Panc1 (cell line): Measurements from ENCODE around the gene SHANK3. TPM values are rescaled to one million over a fixed set of nuclear protein-coding genes. Genes with fewer than 3 reads are reported as not detected.

Experiments
- ATAC-seq: fragments of 200-7000 bp; cut with Tn5 transposase; 2 replicates; pipeline ENCODE4 v1.9.1; 2020; ENCODE audit warnings: mild to moderate bottlenecking, moderate library complexity
- BruUV-seq: library from RNA; stranded (reverse); fragments of 400-500 nt; replicated peaks from 2 replicates; lab custom pipeline; 2021; lab: Mats Ljungman, UMichigan
- CTCF ChIA-PET: fragments of 300-600 bp; sonication (Branson Sonifier 250); formaldehyde crosslinking; loops from one replicate; lab custom pipeline; 2022; ENCODE audit warnings: antibody characterized with exemption; lab: Charles Lee
- POLR2A ChIA-PET: fragments of 300-600 bp; sonication (Branson Sonifier 250); formaldehyde crosslinking; loops from one replicate; lab custom pipeline; 2022; ENCODE audit warnings: antibody characterized with exemption; lab: Charles Lee
- DNase-seq: peaks from one replicate; pipeline ENCODE4 v3.0.0-alpha.2; 2010; ENCODE audit warnings: low read depth, low spot score
- H3K27ac ChIP-seq: 2 replicates; pipeline ENCODE4 v1.5.1; 2011; ENCODE audit warnings: mild to moderate bottlenecking, low read length, inconsistent platforms
- H3K27me3 ChIP-seq: fragments of 200-500 bp; sonication (Bioruptor generic); 2 replicates; pipeline ENCODE4 v1.6.0; 2014; ENCODE audit warnings: low read length, inconsistent platforms; ENCODE audit not compliant: control insufficient read depth, insufficient read depth
- H3K36me3 ChIP-seq: fragments of 200-500 bp; sonication (Bioruptor generic); 2 replicates; pipeline ENCODE4 v1.5.1; 2014; ENCODE audit warnings: inconsistent platforms, mild to moderate bottlenecking, low read length, moderate library complexity; ENCODE audit not compliant: control insufficient read depth, insufficient read depth
- H3K4me1 ChIP-seq: 2 replicates; pipeline ENCODE4 v1.5.1; 2011; ENCODE audit warnings: inconsistent platforms, mild to moderate bottlenecking, low read length, moderate library complexity; ENCODE audit not compliant: control insufficient read depth, insufficient read depth
- H3K4me3 ChIP-seq, 2 experiments: 2 replicates each; pipeline ENCODE4 v1.5.1; 2011 to 2012; ENCODE audit warnings: low read depth in 2 of 2, low read length in 2 of 2, mild to moderate bottlenecking in 2 of 2, inconsistent platforms in 1 of 2, moderate library complexity in 1 of 2
- H3K9me3 ChIP-seq: fragments of 200-500 bp; sonication (Bioruptor generic); 2 replicates; pipeline ENCODE4 v1.5.1; 2014; ENCODE audit warnings: low read depth, mild to moderate bottlenecking, inconsistent platforms, low read length, moderate library complexity; ENCODE audit not compliant: control insufficient read depth, insufficient read depth
- POLR2AphosphoS5 ChIP-seq: IDR thresholded peaks from 2 replicates; pipeline ENCODE4 v1.6.1; 2012; ENCODE audit warnings: mild to moderate bottlenecking, low read depth, low read length, moderate library complexity
- SIN3A ChIP-seq: IDR thresholded peaks from 2 replicates; pipeline ENCODE4 v1.6.1; 2012; ENCODE audit warnings: low read depth, mild to moderate bottlenecking, low read length, moderate library complexity, borderline replicate concordance; ENCODE audit not compliant: insufficient read depth
- TCF7L2 ChIP-seq: IDR thresholded peaks from 2 replicates; pipeline ENCODE4 v1.6.1; 2011; ENCODE audit warnings: mild to moderate bottlenecking, low read depth, low read length, inconsistent platforms
- in situ Hi-C: cut with HindIII; loops from 2 replicates; pipeline ENCODE4 v1.10.0; 2016; ENCODE audit warnings: low sequenced_read_pairs, low pct_unique_long_range_greater_than_20kb
- intact Hi-C: fragments of 100-400 bp; cut with micrococcal nuclease; formaldehyde crosslinking; loops from one replicate; pipeline ENCODE4 v1.10.0; 2022; ENCODE audit not compliant: unreplicated experiment
- total RNA-seq: library from RNA; stranded (reverse); gene quantifications from one replicate; pipeline ENCODE4 v1.2.1, GENCODE V29; 2021; ENCODE audit not compliant: unreplicated experiment
- TF ChIP-seq, protein P1 (sequence below), 2 experiments: IDR thresholded peaks; 2 replicates each; pipeline ENCODE4 v1.6.1; 2011 to 2012; ENCODE audit warnings: low read depth in 2 of 2, control low read depth in 1 of 2, low read length in 1 of 2, mild to moderate bottlenecking in 1 of 2, moderate library complexity in 1 of 2; ENCODE audit not compliant: insufficient read depth in 1 of 2
- TF ChIP-seq, protein P2 (sequence below): fragments of 450-650 bp; IDR thresholded peaks from 2 replicates; pipeline ENCODE4 v1.5.1; 2017; ENCODE audit warnings: mild to moderate bottlenecking

SHANK3 gene
- total RNA-seq, 1 experiment from 2014 or later, result 7.6 TPM

DNA sequence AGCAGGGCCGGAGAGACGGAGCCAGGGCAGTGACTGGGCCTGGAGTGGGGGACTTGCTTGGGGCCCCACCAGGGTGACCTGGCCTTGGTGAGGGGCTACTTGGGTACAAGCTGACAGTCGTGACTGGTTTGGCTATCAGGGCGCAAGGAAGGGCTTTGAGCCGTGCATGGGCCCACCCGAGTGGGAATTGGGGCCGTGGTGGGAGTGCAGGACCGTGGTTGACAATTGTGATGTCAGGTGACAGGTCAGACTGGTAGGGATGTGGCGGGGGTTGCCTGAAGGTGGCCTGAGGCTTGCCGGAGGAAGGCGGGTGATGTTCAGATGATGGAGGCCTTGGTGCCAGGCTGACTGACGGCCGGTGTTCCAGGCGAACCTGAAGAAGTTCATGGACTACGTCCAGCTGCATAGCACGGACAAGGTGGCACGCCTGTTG, 5.6 kb downstream of the SHANK3 start:
- no peak for TF ChIP-seq POLR2AphosphoS5
- TF ChIP-seq, protein P1, sequence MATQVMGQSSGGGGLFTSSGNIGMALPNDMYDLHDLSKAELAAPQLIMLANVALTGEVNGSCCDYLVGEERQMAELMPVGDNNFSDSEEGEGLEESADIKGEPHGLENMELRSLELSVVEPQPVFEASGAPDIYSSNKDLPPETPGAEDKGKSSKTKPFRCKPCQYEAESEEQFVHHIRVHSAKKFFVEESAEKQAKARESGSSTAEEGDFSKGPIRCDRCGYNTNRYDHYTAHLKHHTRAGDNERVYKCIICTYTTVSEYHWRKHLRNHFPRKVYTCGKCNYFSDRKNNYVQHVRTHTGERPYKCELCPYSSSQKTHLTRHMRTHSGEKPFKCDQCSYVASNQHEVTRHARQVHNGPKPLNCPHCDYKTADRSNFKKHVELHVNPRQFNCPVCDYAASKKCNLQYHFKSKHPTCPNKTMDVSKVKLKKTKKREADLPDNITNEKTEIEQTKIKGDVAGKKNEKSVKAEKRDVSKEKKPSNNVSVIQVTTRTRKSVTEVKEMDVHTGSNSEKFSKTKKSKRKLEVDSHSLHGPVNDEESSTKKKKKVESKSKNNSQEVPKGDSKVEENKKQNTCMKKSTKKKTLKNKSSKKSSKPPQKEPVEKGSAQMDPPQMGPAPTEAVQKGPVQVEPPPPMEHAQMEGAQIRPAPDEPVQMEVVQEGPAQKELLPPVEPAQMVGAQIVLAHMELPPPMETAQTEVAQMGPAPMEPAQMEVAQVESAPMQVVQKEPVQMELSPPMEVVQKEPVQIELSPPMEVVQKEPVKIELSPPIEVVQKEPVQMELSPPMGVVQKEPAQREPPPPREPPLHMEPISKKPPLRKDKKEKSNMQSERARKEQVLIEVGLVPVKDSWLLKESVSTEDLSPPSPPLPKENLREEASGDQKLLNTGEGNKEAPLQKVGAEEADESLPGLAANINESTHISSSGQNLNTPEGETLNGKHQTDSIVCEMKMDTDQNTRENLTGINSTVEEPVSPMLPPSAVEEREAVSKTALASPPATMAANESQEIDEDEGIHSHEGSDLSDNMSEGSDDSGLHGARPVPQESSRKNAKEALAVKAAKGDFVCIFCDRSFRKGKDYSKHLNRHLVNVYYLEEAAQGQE (IDR thresholded peaks at IDR 0.05; ENCODE audit: insufficient read depth in 1 of 2, low read depth in 2 of 2, low read length in 1 of 2), result no peak
- TF ChIP-seq TCF7L2, result no peak
- TF ChIP-seq SIN3A, result no peak
- TF ChIP-seq, protein P2, sequence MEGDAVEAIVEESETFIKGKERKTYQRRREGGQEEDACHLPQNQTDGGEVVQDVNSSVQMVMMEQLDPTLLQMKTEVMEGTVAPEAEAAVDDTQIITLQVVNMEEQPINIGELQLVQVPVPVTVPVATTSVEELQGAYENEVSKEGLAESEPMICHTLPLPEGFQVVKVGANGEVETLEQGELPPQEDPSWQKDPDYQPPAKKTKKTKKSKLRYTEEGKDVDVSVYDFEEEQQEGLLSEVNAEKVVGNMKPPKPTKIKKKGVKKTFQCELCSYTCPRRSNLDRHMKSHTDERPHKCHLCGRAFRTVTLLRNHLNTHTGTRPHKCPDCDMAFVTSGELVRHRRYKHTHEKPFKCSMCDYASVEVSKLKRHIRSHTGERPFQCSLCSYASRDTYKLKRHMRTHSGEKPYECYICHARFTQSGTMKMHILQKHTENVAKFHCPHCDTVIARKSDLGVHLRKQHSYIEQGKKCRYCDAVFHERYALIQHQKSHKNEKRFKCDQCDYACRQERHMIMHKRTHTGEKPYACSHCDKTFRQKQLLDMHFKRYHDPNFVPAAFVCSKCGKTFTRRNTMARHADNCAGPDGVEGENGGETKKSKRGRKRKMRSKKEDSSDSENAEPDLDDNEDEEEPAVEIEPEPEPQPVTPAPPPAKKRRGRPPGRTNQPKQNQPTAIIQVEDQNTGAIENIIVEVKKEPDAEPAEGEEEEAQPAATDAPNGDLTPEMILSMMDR, result no peak
- no TSS peak for BruUV-seq
- Histone ChIP-seq H3K27me3 (no peaks in the 10 kb centered on the region), H3K36me3 (no peaks in the 10 kb centered on the region), H3K4me3 (no peak overlapping the region), H3K27ac (no peak overlapping the region), H3K9me3 (no peaks in the 10 kb centered on the region), H3K4me1 (no peaks in the 10 kb centered on the region)
- in situ Hi-C loops, result no loop called here
- intact Hi-C loops, result no loop called here
- ATAC-seq (no peak), DNase-seq (no peak)
- POLR2A ChIA-PET, result no interaction called here
- CTCF ChIA-PET, result no interaction called here

DNA sequence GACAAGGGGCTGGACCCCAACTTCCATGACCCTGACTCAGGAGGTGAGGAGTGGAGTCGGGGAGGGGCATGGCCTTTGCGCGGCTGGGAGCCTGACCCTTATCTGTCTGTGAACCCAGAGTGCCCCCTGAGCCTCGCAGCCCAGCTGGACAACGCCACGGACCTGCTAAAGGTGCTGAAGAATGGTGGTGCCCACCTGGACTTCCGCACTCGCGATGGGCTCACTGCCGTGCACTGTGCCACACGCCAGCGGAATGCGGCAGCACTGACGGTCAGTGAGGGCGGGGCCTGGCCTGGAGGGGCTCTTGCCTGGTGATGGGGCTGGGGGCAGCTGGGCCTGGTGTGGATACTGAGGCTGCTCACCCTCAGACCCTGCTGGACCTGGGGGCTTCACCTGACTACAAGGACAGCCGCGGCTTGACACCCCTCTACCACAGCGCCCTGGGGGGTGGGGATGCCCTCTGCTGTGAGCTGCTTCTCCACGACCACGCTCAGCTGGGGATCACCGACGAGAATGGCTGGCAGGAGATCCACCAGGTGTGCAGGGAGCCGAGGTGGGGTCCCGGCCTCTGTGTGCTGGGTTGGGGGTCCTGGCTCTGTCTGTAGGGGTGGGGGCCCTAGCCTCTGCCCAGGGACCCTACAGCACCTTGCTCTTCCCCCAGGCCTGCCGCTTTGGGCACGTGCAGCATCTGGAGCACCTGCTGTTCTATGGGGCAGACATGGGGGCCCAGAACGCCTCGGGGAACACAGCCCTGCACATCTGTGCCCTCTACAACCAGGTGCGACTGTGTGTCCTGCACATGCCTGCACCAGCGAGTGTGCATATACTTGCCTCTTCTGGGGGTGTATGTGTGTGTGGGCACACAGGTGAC, 6.3 kb downstream of the SHANK3 start:
- Histone ChIP-seq H3K36me3 (no peaks in the 10 kb centered on the region), H3K9me3 (no peaks in the 10 kb centered on the region), H3K4me1 (no peaks in the 10 kb centered on the region), H3K27me3 (no peaks in the 10 kb centered on the region), H3K4me3 (no peak overlapping the region), H3K27ac (no peak overlapping the region)
- in situ Hi-C loops (no loop called here), intact Hi-C loops (no loop called here)
- ATAC-seq (no peak), DNase-seq (no peak)
- TF ChIP-seq, protein P2, result no peak
- TF ChIP-seq TCF7L2 (no peak), POLR2AphosphoS5 (no peak), SIN3A (no peak)
- TF ChIP-seq, protein P1 (IDR thresholded peaks at IDR 0.05; ENCODE audit: insufficient read depth in 1 of 2, low read depth in 2 of 2, low read length in 1 of 2), result no peak
- ChIA-PET CTCF (no interaction called here), POLR2A (no interaction called here)
- no TSS peak for BruUV-seq
